Loucy (cell line): ENCODE data around the gene GRIP1.

Source experiments
- H2AFZ ChIP-seq: fragments of 200-600 bp; sonication (generic); 2 replicates; pipeline ENCODE4 v1.6.0; 2016; ENCODE audit warnings: antibody characterized with exemption, mild to moderate bottlenecking, low read length, moderate library complexity
- H3F3A ChIP-seq: fragments of 200-600 bp; 2 replicates; pipeline ENCODE4 v1.6.0; 2016; ENCODE audit warnings: antibody characterized with exemption, low read depth, mild to moderate bottlenecking
- H3K27me3 ChIP-seq: fragments of 200-600 bp; sonication (generic); 2 replicates; pipeline ENCODE4 v1.6.1; 2014; ENCODE audit warnings: low read length, mild to moderate bottlenecking; ENCODE audit not compliant: insufficient read depth, poor library complexity, severe bottlenecking
- H3K36me3 ChIP-seq: fragments of 200-600 bp; sonication (generic); 2 replicates; pipeline ENCODE4 v1.6.1; 2016; ENCODE audit warnings: low read length; ENCODE audit not compliant: insufficient read depth
- H3K4me1 ChIP-seq: fragments of 200-600 bp; sonication (generic); 2 replicates; pipeline ENCODE4 v1.5.1; 2014; ENCODE audit warnings: low read length, mild to moderate bottlenecking; ENCODE audit not compliant: insufficient read depth, poor library complexity, severe bottlenecking
- H3K4me2 ChIP-seq: fragments of 200-600 bp; sonication (generic); 2 replicates; pipeline ENCODE4 v1.6.0; 2014; ENCODE audit warnings: antibody characterized with exemption, low read length, low read depth, mild to moderate bottlenecking; ENCODE audit not compliant: poor library complexity, severe bottlenecking
- H3K4me3 ChIP-seq: fragments of 200-600 bp; sonication (generic); 2 replicates; pipeline ENCODE4 v1.5.1; 2014; ENCODE audit warnings: low read length, mild to moderate bottlenecking, mixed read lengths; ENCODE audit not compliant: poor library complexity, severe bottlenecking
- H3K79me2 ChIP-seq: fragments of 200-600 bp; sonication (generic); 2 replicates; pipeline ENCODE4 v1.6.1; 2014; ENCODE audit warnings: low read length; ENCODE audit not compliant: insufficient read depth
- H3K9ac ChIP-seq: fragments of 200-600 bp; sonication (generic); 2 replicates; pipeline ENCODE4 v1.6.0; 2014; ENCODE audit warnings: mild to moderate bottlenecking, low read depth, low read length, moderate library complexity; ENCODE audit not compliant: poor library complexity, severe bottlenecking
- H3K9me2 ChIP-seq: fragments of 200-600 bp; sonication (generic); replicated peaks from 2 replicates; pipeline ENCODE4 v1.6.1; 2016; ENCODE audit warnings: low read depth, low read length, mixed read lengths
- H3K9me3 ChIP-seq: fragments of 200-600 bp; sonication (generic); 2 replicates; pipeline ENCODE4 v1.6.1; 2014; ENCODE audit warnings: mild to moderate bottlenecking, antibody characterized with exemption, low read length, low read depth; ENCODE audit not compliant: insufficient read depth
- H4K20me1 ChIP-seq: fragments of 200-600 bp; sonication (generic); 2 replicates; pipeline ENCODE4 v1.6.0; 2014; ENCODE audit warnings: antibody characterized with exemption, low read length, mild to moderate bottlenecking; ENCODE audit not compliant: insufficient read depth, poor library complexity, severe bottlenecking
- CTCF ChIP-seq: fragments of 200-600 bp; sonication (generic); conservative IDR thresholded peaks from 2 replicates; pipeline ENCODE4 v1.5.1; 2014; ENCODE audit warnings: mild to moderate bottlenecking, antibody characterized with exemption, low read length
- EZH2phosphoT487 ChIP-seq: fragments of 200-600 bp; IDR thresholded peaks from 2 replicates; pipeline ENCODE4 v1.6.1; 2018; ENCODE audit warnings: antibody characterized with exemption, mild to moderate bottlenecking, moderate library complexity, borderline replicate concordance

GRIP1 gene

GRCh38 chr12:66678338-66679275 lies at the start of gene GRIP1:
Gene GRIP1 (minus strand): TSS chr12:66679076. CDS start chr12:66678904, 172 bp downstream.
- Histone ChIP-seq H3K9me2 (no peaks in the 10 kb centered on the region), H3K27me3 (peaks cover 8% of the 10 kb centered on the region), H3K9me3 (no peaks in the 10 kb centered on the region), H3K36me3 (no peaks in the 10 kb centered on the region), H3F3A (no peaks in the 10 kb centered on the region), H3K79me2 (no peaks in the 10 kb centered on the region), H4K20me1 (no peaks in the 10 kb centered on the region), H3K4me3 (no peak within 1 kb of the TSS), H2AFZ (no peak within 1 kb of the TSS), H3K9ac (no peak within 1 kb of the TSS), H3K4me1 (no peaks in the 10 kb centered on the region), H3K4me2 (no peak within 1 kb of the TSS)
- no peak for TF ChIP-seq CTCF
- TF ChIP-seq EZH2phosphoT487, result no peak

GRCh38 chr12:66726556-66726955 lies 47.7 kb upstream of the GRIP1 start:
- no peak for TF ChIP-seq EZH2phosphoT487
- H3F3A ChIP-seq, result no peaks in the 10 kb centered on the region
- no peak overlapping the region for H3K9ac ChIP-seq
- H3K4me3 ChIP-seq, result no peak overlapping the region
- no peaks in the 10 kb centered on the region for H3K36me3 ChIP-seq
- H4K20me1 ChIP-seq, result no peaks in the 10 kb centered on the region
- no peak overlapping the region for H2AFZ ChIP-seq
- H3K27me3 ChIP-seq, result no peaks in the 10 kb centered on the region
- H3K9me3 ChIP-seq, result no peaks in the 10 kb centered on the region
- H3K4me1 ChIP-seq, result no peaks in the 10 kb centered on the region
- no peaks in the 10 kb centered on the region for H3K9me2 ChIP-seq
- no peak overlapping the region for H3K4me2 ChIP-seq
- H3K79me2 ChIP-seq, result no peaks in the 10 kb centered on the region

- Histone ChIP-seq H3K4me1 (no peaks in the 10 kb centered on the region), H3K27me3 (no peaks in the 10 kb centered on the region), H3F3A (no peaks in the 10 kb centered on the region), H3K36me3 (no peaks in the 10 kb centered on the region), H3K79me2 (no peaks in the 10 kb centered on the region), H2AFZ (no peak overlapping the region), H4K20me1 (no peaks in the 10 kb centered on the region), H3K9me3 (no peaks in the 10 kb centered on the region), H3K4me3 (no peak overlapping the region), H3K9ac (no peak overlapping the region), H3K4me2 (no peak overlapping the region), H3K9me2 (no peaks in the 10 kb centered on the region)
- TF ChIP-seq CTCF (no peak), EZH2phosphoT487 (no peak)
These were observed 46.2 kb upstream of the GRIP1 start for GRCh38 chr12:66725031-66725430.
